ENCODE results near the gene CYTH2.

DNA sequence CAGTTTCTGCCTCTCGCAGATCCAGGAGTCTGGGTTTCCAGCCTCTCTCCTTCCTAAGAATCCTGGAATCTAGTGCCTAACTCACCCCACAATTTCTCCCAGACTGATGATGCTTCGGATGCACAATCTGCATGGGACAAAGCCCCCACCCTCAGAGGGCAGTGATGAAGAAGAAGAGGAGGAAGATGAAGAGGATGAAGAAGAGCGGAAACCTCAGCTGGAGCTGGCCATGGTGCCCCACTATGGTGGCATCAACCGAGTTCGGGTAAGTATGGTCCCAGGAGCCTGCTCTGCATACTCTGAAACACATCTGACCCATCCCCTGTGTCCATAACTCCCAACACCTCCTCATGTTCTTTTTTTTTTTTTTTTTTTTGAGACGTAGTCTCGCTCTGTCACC lies 22.6 kb upstream of the CYTH2 start:
- TF ChIP-seq, protein P1, sequence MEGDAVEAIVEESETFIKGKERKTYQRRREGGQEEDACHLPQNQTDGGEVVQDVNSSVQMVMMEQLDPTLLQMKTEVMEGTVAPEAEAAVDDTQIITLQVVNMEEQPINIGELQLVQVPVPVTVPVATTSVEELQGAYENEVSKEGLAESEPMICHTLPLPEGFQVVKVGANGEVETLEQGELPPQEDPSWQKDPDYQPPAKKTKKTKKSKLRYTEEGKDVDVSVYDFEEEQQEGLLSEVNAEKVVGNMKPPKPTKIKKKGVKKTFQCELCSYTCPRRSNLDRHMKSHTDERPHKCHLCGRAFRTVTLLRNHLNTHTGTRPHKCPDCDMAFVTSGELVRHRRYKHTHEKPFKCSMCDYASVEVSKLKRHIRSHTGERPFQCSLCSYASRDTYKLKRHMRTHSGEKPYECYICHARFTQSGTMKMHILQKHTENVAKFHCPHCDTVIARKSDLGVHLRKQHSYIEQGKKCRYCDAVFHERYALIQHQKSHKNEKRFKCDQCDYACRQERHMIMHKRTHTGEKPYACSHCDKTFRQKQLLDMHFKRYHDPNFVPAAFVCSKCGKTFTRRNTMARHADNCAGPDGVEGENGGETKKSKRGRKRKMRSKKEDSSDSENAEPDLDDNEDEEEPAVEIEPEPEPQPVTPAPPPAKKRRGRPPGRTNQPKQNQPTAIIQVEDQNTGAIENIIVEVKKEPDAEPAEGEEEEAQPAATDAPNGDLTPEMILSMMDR (IDR thresholded peaks at IDR 0.05; ENCODE audit: poor library complexity, severe bottlenecking): no peak
- no peak for TF ChIP-seq POLR2AphosphoS5 (IDR thresholded peaks at IDR 0.05)
- TF ChIP-seq EZH2 (IDR thresholded peaks at IDR 0.05; ENCODE audit: borderline replicate concordance, insufficient read depth, low read length, poor library complexity, severe bottlenecking): no peak
- TF ChIP-seq SMC3 (conservative IDR thresholded peaks at IDR 0.05; ENCODE audit: poor library complexity): no peak
- no peak for TF ChIP-seq EP300 (conservative IDR thresholded peaks at IDR 0.05; ENCODE audit: poor library complexity, severe bottlenecking)
